Right atrium auricular region (tissue), 2 donors: ENCODE data around the gene CORO2B. TPM values are rescaled to one million over a fixed set of nuclear protein-coding genes. Genes with fewer than 3 reads are reported as not detected.

ENCODE experiments used
- DNase-seq: peaks from one replicate; pipeline ENCODE4 v3.0.0-alpha.2; 2019; ENCODE audit warnings: low spot score
- H3K27ac ChIP-seq, 2 donors: fragments of 200-600 bp; sonication (generic); 1 replicate in 1 of 2; 2 replicates in 1 of 2; pipeline ENCODE4 v1.5.1; 2016 to 2019
- H3K27me3 ChIP-seq, 2 donors: fragments of 200-600 bp; sonication (generic); one replicate each; pipeline versions ENCODE4 v1.5.1 to v1.6.0; 2017 to 2019
- H3K36me3 ChIP-seq: fragments of 200-600 bp; sonication (generic); one replicate; pipeline ENCODE4 v1.5.1; 2016
- H3K4me1 ChIP-seq, 2 donors: fragments of 200-600 bp; sonication (generic); one replicate each; pipeline versions ENCODE4 v1.5.1 to v1.6.0; 2017 to 2019
- H3K4me3 ChIP-seq, 2 donors: fragments of 200-600 bp; sonication (generic); 1 replicate in 1 of 2; 2 replicates in 1 of 2; pipeline ENCODE4 v1.5.1; 2017 to 2019; ENCODE audit warnings: mild to moderate bottlenecking in 1 of 2, moderate library complexity in 1 of 2
- H3K9me3 ChIP-seq, 2 donors: fragments of 200-600 bp; sonication (generic); one replicate each; pipeline ENCODE4 v1.5.1; 2019
- total RNA-seq, 2 donors: library from RNA; depleted of rRNA; stranded (reverse); fragments of >200 nt; gene quantifications; one replicate each; pipeline ENCODE4 v1.1.0, GENCODE V29; 2016
- TF ChIP-seq, protein P1 (sequence below), 2 donors: fragments of 200-600 bp; sonication (generic); IDR thresholded peaks; one replicate each; pipeline ENCODE4 v1.5.1; 2019; ENCODE audit warnings: antibody characterized with exemption in 2 of 2

CORO2B gene, protein sequence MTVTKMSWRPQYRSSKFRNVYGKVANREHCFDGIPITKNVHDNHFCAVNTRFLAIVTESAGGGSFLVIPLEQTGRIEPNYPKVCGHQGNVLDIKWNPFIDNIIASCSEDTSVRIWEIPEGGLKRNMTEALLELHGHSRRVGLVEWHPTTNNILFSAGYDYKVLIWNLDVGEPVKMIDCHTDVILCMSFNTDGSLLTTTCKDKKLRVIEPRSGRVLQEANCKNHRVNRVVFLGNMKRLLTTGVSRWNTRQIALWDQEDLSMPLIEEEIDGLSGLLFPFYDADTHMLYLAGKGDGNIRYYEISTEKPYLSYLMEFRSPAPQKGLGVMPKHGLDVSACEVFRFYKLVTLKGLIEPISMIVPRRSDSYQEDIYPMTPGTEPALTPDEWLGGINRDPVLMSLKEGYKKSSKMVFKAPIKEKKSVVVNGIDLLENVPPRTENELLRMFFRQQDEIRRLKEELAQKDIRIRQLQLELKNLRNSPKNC
- total RNA-seq: 1 to 10 TPM; 6.0 to 9.7 TPM

- Histone ChIP-seq H3K4me1 (peaks cover 0 to 33% of the 10 kb centered on the region in 2 donors), H3K27ac (peak within 1 kb of the TSS; percentile 83 to 88), H3K36me3 (no peaks in the 10 kb centered on the region), H3K27me3 (no peaks in the 10 kb centered on the region), H3K4me3 (peak within 1 kb of the TSS; percentile 58 to 74), H3K9me3 (no peaks in the 10 kb centered on the region)
- no peak for DNase-seq
- TF ChIP-seq, protein P1, sequence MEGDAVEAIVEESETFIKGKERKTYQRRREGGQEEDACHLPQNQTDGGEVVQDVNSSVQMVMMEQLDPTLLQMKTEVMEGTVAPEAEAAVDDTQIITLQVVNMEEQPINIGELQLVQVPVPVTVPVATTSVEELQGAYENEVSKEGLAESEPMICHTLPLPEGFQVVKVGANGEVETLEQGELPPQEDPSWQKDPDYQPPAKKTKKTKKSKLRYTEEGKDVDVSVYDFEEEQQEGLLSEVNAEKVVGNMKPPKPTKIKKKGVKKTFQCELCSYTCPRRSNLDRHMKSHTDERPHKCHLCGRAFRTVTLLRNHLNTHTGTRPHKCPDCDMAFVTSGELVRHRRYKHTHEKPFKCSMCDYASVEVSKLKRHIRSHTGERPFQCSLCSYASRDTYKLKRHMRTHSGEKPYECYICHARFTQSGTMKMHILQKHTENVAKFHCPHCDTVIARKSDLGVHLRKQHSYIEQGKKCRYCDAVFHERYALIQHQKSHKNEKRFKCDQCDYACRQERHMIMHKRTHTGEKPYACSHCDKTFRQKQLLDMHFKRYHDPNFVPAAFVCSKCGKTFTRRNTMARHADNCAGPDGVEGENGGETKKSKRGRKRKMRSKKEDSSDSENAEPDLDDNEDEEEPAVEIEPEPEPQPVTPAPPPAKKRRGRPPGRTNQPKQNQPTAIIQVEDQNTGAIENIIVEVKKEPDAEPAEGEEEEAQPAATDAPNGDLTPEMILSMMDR (IDR thresholded peaks at IDR 0.05): no peak
These were observed at the start of gene CORO2B for GRCh38 chr15:68578980-68579935. TSS of gene CORO2B (plus strand) at chr15:68578993. CDS start at chr15:68579263, 270 bp downstream.

DNA sequence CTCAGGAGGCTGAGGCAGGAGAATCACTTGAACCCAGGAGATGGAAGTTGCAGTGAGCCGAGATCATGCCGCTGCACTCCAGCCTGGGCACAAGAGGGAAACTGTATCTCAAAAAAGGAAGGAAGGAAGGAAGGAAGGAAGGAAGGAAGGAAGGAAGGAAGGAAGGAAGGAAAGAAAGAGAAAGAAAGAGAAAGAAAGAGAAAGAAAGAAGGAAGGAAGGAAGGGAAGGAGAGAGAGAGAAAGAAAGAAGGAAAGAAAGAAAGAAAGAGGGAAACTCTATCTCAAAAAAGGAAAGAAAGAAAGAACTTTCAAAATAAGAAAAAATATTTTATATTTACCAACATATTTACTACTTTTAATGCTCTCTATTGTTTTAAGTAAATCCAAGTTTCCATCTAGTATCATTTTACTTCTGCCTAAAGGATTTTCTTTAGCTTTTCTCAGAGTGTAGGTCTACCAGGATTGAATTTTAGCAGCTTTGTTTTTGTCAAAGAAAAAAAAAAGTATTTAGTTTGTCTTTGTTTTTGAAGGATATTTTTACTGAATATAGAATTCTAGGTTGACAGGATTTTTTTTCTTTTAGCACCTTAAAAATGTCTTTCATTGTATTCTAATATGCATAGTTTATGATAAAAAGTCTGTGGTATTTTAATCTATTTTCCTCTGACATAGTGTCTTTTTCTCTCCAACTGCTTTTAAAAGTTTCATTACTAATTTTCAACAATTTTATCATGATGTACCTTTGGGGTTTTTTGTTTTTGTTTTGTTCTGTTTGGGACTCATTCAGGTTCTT is 47.2 kb upstream of the CORO2B start:
- H3K4me3 ChIP-seq: no peak overlapping the region
- H3K36me3 ChIP-seq: no peaks in the 10 kb centered on the region
- no peaks in the 10 kb centered on the region for H3K4me1 ChIP-seq
- TF ChIP-seq, protein P1 (IDR thresholded peaks at IDR 0.05): no peak
- no peak for DNase-seq
- peaks cover 0 to 21% of the 10 kb centered on the region in 2 donors for H3K9me3 ChIP-seq
- H3K27me3 ChIP-seq: no peaks in the 10 kb centered on the region
- H3K27ac ChIP-seq: no peak overlapping the region

DNA sequence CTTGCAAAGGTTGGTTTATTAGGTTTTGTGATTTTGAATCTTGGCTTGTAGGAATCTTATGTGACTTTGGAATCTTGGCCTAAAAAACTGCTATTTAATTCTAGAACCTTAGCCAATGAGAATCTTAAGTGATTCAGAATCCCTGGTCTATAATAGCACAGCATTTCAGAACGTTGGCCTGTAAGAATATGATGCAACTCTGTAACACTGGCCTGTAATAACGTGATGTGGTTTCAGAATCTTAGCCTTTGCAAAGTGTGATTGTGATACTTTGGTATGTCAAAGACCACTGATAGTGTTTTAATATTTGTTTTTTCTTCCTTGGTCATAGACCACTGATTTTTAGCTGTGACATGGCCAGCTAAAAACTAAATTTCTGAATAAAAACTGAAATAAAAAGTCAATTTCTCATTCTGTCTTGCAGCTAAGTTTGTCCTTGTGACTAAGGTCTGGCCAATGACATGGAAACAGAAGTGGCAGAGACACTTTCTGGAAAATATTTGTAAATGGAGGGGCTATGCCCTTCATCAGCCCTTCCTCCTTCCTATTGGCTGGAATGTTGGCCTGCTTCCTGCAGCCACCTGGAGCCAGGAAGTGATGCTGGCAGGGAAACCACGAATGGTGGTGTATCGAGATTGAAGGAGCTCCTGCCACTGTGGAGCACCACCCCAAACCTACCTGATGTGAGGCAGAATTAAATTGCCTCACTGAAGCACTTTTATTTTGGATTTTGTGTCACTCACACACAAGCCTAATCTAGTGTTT is 42.3 kb upstream of the CORO2B start:
- Histone ChIP-seq H3K4me3 (no peak overlapping the region), H3K4me1 (no peaks in the 10 kb centered on the region), H3K27me3 (no peaks in the 10 kb centered on the region), H3K9me3 (peaks cover 0 to 18% of the 10 kb centered on the region in 2 donors), H3K27ac (peak overlapping the region; percentile 40 to 69), H3K36me3 (no peaks in the 10 kb centered on the region)
- peak; percentile 59 for DNase-seq
- TF ChIP-seq, protein P1 (IDR thresholded peaks at IDR 0.05): no peak

DNA sequence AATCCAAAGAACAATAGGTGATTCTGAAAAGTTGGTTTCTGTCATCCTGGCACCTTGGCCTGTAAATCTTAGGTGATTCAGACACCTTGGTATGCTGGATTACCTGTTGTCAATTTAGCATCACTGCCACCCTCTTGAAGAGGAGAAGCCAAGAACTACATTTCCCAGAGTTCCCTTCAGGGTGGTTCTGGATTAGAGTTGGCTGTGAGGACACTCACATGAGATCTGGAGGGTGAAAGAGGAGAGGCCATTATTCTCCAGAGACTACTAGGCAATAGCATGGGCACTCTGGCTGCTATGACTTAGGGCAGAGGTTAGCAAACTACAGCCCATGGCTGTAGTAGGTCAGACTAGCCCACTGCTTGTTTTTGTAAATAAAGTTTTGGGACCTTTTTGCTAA is 41.7 kb upstream of the CORO2B start:
- TF ChIP-seq, protein P1 (IDR thresholded peaks at IDR 0.05): no peak
- Histone ChIP-seq H3K27me3 (no peaks in the 10 kb centered on the region), H3K27ac (peak overlapping the region; percentile 40 to 69), H3K4me1 (no peaks in the 10 kb centered on the region), H3K9me3 (peaks cover 0 to 13% of the 10 kb centered on the region in 2 donors), H3K4me3 (no peak overlapping the region), H3K36me3 (no peaks in the 10 kb centered on the region)
- DNase-seq: no peak
